ENCODE measurements around the gene ABCC5. TPM values are rescaled to one million over a fixed set of nuclear protein-coding genes. Genes with fewer than 3 reads are reported as not detected.

The ABCC5 gene
- total RNA-seq, 1 experiment from 2014 or later, result 11.1 TPM

- in situ Hi-C loops (cut with HindIII; ENCODE audit: low pct_unique_long_range_greater_than_20kb, low sequenced_read_pairs), result no loop called here
- no peak for DNase-seq (ENCODE audit: low read depth)
These were observed 108.6 kb downstream of the ABCC5 start for GRCh38 chr3:183909030-183909600.

DNA sequence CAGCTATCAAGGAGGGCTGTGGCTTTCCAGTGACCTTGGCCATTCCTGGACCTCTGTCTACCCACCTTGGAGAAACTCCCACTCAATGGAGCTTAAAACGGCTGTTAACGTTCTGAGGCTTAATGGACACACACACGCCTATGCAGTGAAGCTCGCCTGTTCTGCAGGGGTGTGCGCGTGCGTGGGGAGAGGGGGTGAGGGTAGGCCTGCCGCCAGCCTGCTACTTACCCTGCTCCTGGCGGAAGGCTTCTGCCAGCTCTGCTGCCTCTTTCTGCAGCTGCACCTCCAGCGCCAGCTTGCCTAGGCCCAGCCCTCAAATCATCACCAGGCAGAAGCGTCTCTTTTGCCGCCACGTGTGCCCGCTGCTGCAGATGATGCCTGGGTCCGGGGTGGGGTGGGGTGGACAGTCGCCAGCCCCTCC, 109.8 kb downstream of the ABCC5 start:
- in situ Hi-C loops (cut with HindIII; ENCODE audit: low pct_unique_long_range_greater_than_20kb, low sequenced_read_pairs), result no loop called here

GRCh38 chr3:183907176-183907575, 110.5 kb downstream of the ABCC5 start:
- in situ Hi-C loops (cut with HindIII; ENCODE audit: low pct_unique_long_range_greater_than_20kb, low sequenced_read_pairs), result no loop called here
- DNase-seq (ENCODE audit: low read depth), result no peak

More for the DNA sequence above, 109.8 kb downstream of the ABCC5 start:
- no peak for DNase-seq (ENCODE audit: low read depth)

DNA sequence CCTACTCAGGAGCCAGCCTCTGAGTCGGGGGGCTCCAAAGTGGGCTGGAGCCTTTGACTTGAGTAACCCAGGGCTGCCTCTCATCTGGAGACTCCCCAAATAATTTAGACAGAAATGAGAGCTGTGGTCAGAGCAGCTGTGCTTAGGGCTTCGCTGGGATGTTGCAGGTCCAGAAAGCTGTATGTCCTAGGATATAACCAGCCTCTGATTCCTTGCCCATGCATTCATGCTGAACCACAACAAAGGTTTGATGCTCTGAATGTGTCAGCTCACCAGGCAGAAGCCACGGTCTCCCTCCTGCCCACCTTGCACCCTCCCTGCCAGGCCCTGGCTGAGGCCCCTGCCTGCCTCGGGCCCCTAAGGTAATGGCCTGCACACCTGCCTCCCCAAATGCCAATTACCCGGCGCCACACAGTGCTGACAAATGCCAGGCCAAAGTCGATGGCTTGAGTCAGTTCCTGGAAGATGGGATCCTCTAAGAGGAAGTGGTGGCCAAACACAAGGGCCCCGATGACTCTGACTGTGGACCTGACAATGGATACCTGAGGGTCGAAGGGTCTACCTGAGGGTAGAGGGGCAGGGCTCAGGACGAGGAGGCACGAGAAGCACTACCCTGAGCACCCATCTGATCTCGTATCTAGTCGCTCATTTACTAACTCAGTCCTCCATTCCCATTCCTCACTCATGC, 111.3 kb downstream of the ABCC5 start:
- in situ Hi-C loops (cut with HindIII; ENCODE audit: low pct_unique_long_range_greater_than_20kb, low sequenced_read_pairs), result no loop called here
- DNase-seq (ENCODE audit: low read depth), result no peak

GRCh38 chr3:183904833-183905780, 112.6 kb downstream of the ABCC5 start:
- no peak for DNase-seq (ENCODE audit: low read depth)
- in situ Hi-C loops (cut with HindIII; ENCODE audit: low pct_unique_long_range_greater_than_20kb, low sequenced_read_pairs), result no loop called here

DNA sequence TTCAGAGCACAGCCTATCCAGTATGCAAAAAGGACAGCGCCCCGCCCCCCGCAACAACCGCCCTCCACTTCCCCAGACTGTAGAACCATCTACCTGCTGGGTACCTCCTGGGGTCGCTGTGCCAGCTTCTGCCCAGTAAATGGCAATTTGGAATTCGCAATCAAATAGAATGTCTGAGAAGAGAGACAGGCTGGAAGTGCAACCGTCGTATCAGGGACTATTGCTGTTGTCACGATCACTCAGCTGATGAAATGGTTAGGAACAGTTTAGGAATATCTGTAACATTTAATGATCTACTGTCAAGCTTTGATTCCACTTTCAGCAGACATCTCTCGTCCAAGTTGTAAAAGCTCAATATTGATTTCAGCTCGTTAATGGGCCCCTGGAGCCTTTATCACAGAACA, 119.7 kb downstream of the ABCC5 start:
- DNase-seq (ENCODE audit: low read depth), result no peak
- in situ Hi-C loops (cut with HindIII; ENCODE audit: low pct_unique_long_range_greater_than_20kb, low sequenced_read_pairs), result no loop called here

- DNase-seq (ENCODE audit: low read depth), result no peak
- in situ Hi-C loops (cut with HindIII; ENCODE audit: low pct_unique_long_range_greater_than_20kb, low sequenced_read_pairs), result no loop called here
These were observed 120.1 kb downstream of the ABCC5 start for GRCh38 chr3:183897606-183898005.

DNA sequence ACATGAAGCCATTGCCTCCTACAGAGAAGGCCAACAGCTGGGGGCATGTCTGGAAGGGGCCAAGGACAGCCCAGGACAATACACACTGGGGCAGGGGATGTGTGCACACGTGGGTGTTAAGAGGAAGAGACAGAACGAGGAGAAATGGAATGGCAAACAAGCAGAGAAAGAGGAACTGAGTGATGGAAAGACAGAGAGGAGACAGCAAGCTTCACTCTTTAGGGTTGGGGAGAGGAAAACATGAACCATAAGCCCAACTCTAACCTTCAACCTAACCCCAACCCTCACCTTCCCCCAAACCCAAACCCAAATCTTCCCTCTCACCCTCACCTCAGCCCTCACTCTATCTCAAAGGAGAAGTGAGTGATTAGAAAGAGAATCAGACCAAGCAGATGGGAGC, 121.1 kb downstream of the ABCC5 start:
- DNase-seq (ENCODE audit: low read depth), result no peak
- in situ Hi-C loops (cut with HindIII; ENCODE audit: low pct_unique_long_range_greater_than_20kb, low sequenced_read_pairs), result no loop called here

DNA sequence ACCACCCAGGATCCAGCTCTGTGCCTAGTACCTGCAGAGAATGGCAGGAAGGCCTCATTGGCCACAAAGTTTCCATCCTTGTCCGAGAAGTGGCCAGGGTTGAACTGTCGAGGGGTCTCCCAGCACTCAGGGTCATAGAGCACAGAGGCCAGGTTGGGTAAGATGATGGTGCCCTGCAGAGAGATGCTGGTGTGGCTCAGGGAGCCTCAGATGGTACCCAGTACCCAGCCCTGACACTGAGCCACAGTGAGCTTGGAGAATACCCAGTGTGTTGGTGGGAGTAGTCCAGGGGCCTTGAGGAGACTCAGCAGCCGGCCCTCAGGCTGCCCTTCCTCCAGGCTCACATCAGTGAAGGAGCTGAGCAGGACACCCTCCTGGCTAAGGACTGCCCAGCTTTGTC, 121.5 kb downstream of the ABCC5 start:
- in situ Hi-C loops (cut with HindIII; ENCODE audit: low pct_unique_long_range_greater_than_20kb, low sequenced_read_pairs), result no loop called here

GRCh38 chr3:183895774-183896173, 121.9 kb downstream of the ABCC5 start:
- DNase-seq (ENCODE audit: low read depth), result no peak
- in situ Hi-C loops (cut with HindIII; ENCODE audit: low pct_unique_long_range_greater_than_20kb, low sequenced_read_pairs), result no loop called here

More for the DNA sequence above, 121.5 kb downstream of the ABCC5 start:
- DNase-seq (ENCODE audit: low read depth), result no peak

DNA sequence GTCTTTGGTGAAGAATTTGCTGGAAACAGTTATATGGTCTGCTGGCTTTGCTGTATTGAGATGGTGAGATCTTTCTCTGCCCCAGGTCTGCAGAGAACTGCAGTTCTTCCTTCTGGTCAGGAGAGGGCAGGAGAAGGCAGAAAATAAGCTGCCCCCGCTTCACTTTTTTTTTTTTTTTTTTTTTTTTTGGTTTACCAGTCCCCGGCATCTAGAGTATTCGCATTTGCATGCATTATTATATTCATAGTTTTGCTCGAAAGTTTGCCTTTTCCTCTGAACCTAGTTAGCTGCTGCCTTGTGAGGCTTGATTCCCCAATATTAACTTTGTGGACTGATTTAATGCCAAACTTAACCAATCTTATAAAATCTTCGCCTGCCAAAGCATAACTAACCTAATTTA, 122.4 kb downstream of the ABCC5 start:
- in situ Hi-C loops (cut with HindIII; ENCODE audit: low pct_unique_long_range_greater_than_20kb, low sequenced_read_pairs), result no loop called here

DNA sequence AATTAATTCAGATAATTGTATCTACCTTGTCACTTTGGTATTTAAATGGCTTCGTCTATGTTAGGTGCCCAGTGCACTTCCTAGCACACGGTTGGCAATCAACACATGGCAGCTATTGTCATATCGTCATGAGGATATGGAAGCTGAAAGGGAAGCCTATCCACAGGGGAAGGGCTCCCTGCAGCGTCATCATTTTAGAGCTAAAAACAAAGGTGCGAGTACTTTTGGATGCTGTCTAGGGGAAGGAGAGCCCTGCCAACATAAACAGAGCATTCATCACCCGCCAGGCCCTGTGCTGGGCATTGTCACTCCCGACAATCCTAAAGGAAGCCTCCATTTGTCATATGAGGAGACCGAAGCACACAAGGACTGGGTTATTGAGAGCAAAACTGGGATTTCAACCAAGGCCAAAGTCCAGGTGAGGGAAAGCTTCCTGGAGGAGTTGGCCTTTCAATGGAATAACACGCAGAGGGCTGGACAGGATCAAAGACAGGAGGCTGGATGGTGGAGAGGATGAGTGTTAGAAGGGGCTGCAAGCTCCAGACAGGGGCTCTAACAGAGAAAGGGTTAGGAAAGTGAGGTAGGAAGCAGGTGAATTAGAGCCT, 125.0 kb downstream of the ABCC5 start:
- in situ Hi-C loops (cut with HindIII; ENCODE audit: low pct_unique_long_range_greater_than_20kb, low sequenced_read_pairs), result no loop called here
- no peak for DNase-seq (ENCODE audit: low read depth)

More for the DNA sequence above, 122.4 kb downstream of the ABCC5 start:
- peak; percentile 54 for DNase-seq (ENCODE audit: low read depth)

- DNase-seq (ENCODE audit: low read depth), result no peak
- in situ Hi-C loops (cut with HindIII; ENCODE audit: low pct_unique_long_range_greater_than_20kb, low sequenced_read_pairs), result no loop called here
These were observed 131.9 kb downstream of the ABCC5 start for GRCh38 chr3:183885766-183886165.

DNA sequence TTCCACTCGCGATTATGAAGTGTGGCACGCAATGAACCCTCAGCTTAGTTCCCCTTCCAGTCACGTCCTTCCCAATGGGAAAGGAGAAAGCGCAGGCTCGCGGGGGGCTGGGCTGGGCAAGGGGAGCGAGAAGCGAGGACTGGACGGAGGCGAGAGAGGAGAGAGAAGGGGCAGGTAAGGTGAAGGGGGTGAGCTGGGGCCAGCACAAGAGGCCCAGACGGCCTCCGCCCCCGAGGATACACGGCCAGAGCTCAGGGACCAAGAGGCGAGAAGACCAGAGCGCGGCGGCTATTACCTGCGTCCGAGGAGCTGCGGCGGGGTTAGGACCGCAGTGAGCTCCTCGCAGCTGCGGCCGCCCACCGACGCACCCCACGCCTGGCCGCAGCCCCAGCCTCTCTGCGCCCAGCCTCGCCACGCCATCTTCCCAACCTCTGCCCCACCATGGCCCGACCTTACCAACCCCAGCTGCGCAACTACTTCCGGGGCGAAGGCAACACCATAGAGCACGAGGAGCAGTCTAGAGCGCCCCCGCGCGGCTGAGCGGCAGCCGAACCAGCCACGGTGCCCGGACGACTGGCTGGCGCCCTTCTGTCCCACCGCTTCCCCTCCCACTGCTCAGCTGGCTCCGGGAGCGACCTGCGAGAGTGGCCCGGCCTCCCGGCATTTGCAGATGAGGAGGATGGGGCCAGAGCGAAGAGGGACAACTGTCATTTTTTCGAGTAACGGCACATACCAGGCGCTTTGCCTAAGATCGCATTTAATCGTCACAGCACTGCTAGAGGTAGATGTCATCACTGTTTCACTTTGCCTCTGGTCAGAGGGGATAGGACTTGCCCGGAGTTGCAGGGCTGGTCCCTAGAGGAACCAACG, 133.0 kb downstream of the ABCC5 start, which contains the start of gene PARL:
Gene PARL, minus strand, starts transcription at position 454 of the 870 bp plus-strand sequence. Its CDS starts 34 bp downstream, at position 420.
- in situ Hi-C loops (cut with HindIII; ENCODE audit: low pct_unique_long_range_greater_than_20kb, low sequenced_read_pairs), result no loop called here
- DNase-seq (ENCODE audit: low read depth), result peak; percentile 90

- in situ Hi-C loops (cut with HindIII; ENCODE audit: low pct_unique_long_range_greater_than_20kb, low sequenced_read_pairs), result no loop called here
- no peak for DNase-seq (ENCODE audit: low read depth)
These were observed 133.6 kb downstream of the ABCC5 start for GRCh38 chr3:183884097-183884426.

DNA sequence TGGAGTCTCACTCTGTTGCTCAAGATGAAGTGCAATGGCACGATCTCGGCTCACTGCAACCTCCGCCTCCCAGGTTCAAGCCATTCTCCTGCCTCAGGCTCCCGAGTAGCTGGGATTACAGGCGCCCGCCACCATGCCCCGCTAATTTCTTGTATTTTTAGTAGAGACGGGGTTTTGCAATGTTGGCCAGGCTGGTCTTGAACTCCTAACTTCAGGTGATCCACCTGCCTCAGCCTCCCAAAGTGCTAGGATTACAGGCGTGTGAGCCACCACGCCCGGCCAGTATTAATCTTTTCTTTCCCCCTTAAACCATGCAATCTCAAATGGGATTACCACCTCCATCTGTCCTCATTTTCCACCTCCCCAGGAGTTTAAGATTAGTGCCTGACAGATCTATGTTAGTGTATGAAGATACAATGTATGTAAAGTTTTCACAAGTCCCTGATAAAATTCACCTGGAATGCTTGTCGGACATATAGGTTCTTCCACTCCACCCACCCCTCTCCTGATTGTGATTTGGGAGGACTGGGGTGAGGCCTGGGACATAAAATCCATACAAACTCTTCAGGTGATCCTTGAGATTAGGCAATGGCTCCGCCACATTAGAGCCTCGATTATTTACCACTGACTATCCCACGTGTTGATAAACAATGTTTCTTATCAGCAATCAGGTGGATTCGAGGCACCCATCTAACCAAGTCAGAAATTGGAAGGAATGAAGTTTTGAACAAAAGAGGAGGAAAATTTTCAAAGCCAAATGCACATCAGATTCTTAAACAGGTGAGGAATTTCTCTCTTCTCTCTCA, 134.2 kb downstream of the ABCC5 start:
- no peak for DNase-seq (ENCODE audit: low read depth)
- in situ Hi-C loops (cut with HindIII; ENCODE audit: low pct_unique_long_range_greater_than_20kb, low sequenced_read_pairs), result no loop called here

DNA sequence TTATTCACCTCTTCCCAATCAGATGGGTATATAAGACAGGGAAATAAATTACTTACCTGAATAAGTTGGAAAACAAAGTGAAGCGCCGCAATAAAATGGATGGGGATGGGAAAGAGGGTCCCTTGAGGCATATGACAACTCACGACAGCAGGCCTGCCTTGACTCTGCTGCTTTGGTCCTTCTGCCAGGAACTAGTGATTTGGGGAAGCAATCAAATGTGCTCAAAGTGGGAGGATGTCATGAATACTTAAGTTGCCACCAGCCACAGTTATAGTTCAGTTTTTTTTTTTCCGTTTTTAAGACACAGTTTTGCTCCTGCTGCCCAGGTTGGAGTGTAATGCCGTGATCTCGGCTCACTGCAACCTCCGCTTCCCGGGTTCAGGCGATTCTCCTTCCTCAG, 137.6 kb downstream of the ABCC5 start:
- in situ Hi-C loops (cut with HindIII; ENCODE audit: low pct_unique_long_range_greater_than_20kb, low sequenced_read_pairs), result no loop called here
- DNase-seq (ENCODE audit: low read depth), result no peak
